ENCODE data around the gene TCEAL9. TPM values are rescaled to one million over a fixed set of nuclear protein-coding genes. Genes with fewer than 3 reads are reported as not detected.
A peak's percentile ranks its signal among the peaks of the same experiment; 100 is the strongest.

Gene TCEAL9
- total and polyA plus RNA-seq, 2 donors (not counting 3 experiments of a cell fraction or from before 2014, with no cell fraction given) = 61.7 to 98.3 TPM

- Histone ChIP-seq H3K79me2 (ENCODE audit: control insufficient read depth, insufficient read depth, low read length) (no peaks in the 10 kb centered on the region), H4K20me1 (replicated peaks; ENCODE audit: control insufficient read depth, extremely low read depth, insufficient read depth, low read length) (no peaks in the 10 kb centered on the region), H3K4me1 (ENCODE audit: control insufficient read depth, extremely low read depth, insufficient read depth, low read length) (peaks cover 30% of the 10 kb centered on the region), H3K4me3 (replicated peaks in 1 of 3; ENCODE audit: insufficient read depth in 1 of 3, low read depth in 1 of 3, low read length in 3 of 3) (no peak overlapping the region), H3K27me3 (ENCODE audit: control insufficient read depth in 2 of 2, insufficient read depth in 2 of 2, low read length in 2 of 2) (no peaks in the 10 kb centered on the region), H3K4me2 (ENCODE audit: insufficient read depth, low read length) (no peak overlapping the region), H3K9ac (replicated peaks; ENCODE audit: extremely low read depth, insufficient read depth, low read length) (no peak overlapping the region), H3K9me3 (replicated peaks; ENCODE audit: control insufficient read depth, insufficient read depth, low read length) (no peaks in the 10 kb centered on the region), H3K27ac (ENCODE audit: insufficient read depth, low read depth, low read length) (peak overlapping the region; percentile 46), H3K9me1 (replicated peaks; ENCODE audit: control insufficient read depth, extremely low read depth, insufficient read depth, low read length) (no peaks in the 10 kb centered on the region), H3K36me3 (ENCODE audit: control insufficient read depth in 2 of 2, extremely low read depth in 1 of 2, insufficient read depth in 2 of 2, low read length in 2 of 2) (no peaks in the 10 kb centered on the region), H2AFZ (ENCODE audit: low read depth, low read length) (peak overlapping the region; percentile 55)
- DNase-seq (ENCODE audit: low read depth, low spot score) (peak; percentile 37), FAIRE-seq (no peak)
- BruUV-seq (replicated peaks) = no TSS peak
- POLR2A ChIA-PET = no interaction called here
- dilution Hi-C loops (cut with MboI; ENCODE audit: extremely low pct_ligation_motif_present, low sequenced_read_pairs) = no loop called here
- intact Hi-C loops (cut with micrococcal nuclease) = no loop called here
- no peak for TF ChIP-seq GATA2 (IDR thresholded peaks at IDR 0.05; ENCODE audit: insufficient read depth, insufficient read length, low read depth, low read length)
- no peak for TF ChIP-seq CTCF (IDR thresholded peaks at IDR 0.05; ENCODE audit: extremely low read depth in 1 of 2, insufficient read depth in 1 of 2, low read depth in 1 of 2, low read length in 2 of 2)
- no peak for TF ChIP-seq JUN (IDR thresholded peaks at IDR 0.05; ENCODE audit: borderline replicate concordance, insufficient read depth, insufficient read length, low read depth)
- no peak for TF ChIP-seq MAX (IDR thresholded peaks at IDR 0.05; ENCODE audit: insufficient read depth, insufficient read length)
- TF ChIP-seq POLR2AphosphoS5 (IDR thresholded peaks at IDR 0.05; ENCODE audit: insufficient read depth, low read depth, low read length) = no peak
- TF ChIP-seq FOS (IDR thresholded peaks at IDR 0.05; ENCODE audit: borderline replicate concordance, insufficient read depth, low read length) = peak; percentile 15
- CTCF ChIA-PET = no interaction called here
Measured at GRCh38 chrX:103396186-103396585, 39.9 kb downstream of the TCEAL9 start.

All from endothelial cell of umbilical vein (primary cell).